Neuronal stem cell (in vitro differentiated cells): ENCODE measurements around the gene CDH15.

Source experiments
- DNase-seq: peaks from one replicate; pipeline ENCODE4 v3.0.0-alpha.2; 2013; ENCODE audit warnings: low spot score
- H2AFZ ChIP-seq: one replicate; pipeline ENCODE4 v1.6.1; 2013; ENCODE audit warnings: mild to moderate bottlenecking, low read length, inconsistent platforms
- H2AK5ac ChIP-seq: 2 replicates; pipeline ENCODE4 v1.6.1; 2013; ENCODE audit warnings: low read depth, mild to moderate bottlenecking, inconsistent platforms, low read length, moderate library complexity, mixed read lengths
- H2BK120ac ChIP-seq: 2 replicates; pipeline ENCODE4 v1.6.1; 2013; ENCODE audit warnings: low read depth, mild to moderate bottlenecking, inconsistent platforms, low read length, moderate library complexity, mixed read lengths
- H2BK12ac ChIP-seq: one replicate; pipeline ENCODE4 v1.6.1; 2013; ENCODE audit warnings: low read length, inconsistent platforms
- H2BK15ac ChIP-seq: 2 replicates; pipeline ENCODE4 v1.6.1; 2013; ENCODE audit warnings: mild to moderate bottlenecking, low read length, inconsistent platforms, mixed read lengths
- H2BK5ac ChIP-seq: one replicate; pipeline ENCODE4 v1.6.1; 2013; ENCODE audit warnings: inconsistent platforms, mild to moderate bottlenecking, low read length, moderate library complexity
- H3K14ac ChIP-seq: one replicate; pipeline ENCODE4 v1.6.1; 2013; ENCODE audit warnings: low read length, inconsistent platforms
- H3K18ac ChIP-seq: 2 replicates; pipeline ENCODE4 v1.6.1; 2013; ENCODE audit warnings: low read length, inconsistent platforms
- H3K23ac ChIP-seq: 2 replicates; pipeline ENCODE4 v1.6.1; 2013; ENCODE audit warnings: low read depth, mild to moderate bottlenecking, mixed read lengths, low read length, inconsistent platforms; ENCODE audit not compliant: poor library complexity
- H3K27ac ChIP-seq: replicated peaks from 3 replicates; pipeline ENCODE4 v1.5.1; 2013; ENCODE audit warnings: low read length, inconsistent platforms
- H3K27me3 ChIP-seq, 3 experiments: 2 replicates each; pipeline ENCODE4 v1.6.1; 2013; ENCODE audit warnings: low read length in 3 of 3, mild to moderate bottlenecking in 2 of 3, inconsistent platforms in 1 of 3, low read depth in 1 of 3, mixed read lengths in 1 of 3, moderate library complexity in 1 of 3; ENCODE audit not compliant: control insufficient read depth in 3 of 3, insufficient read depth in 3 of 3
- H3K36me3 ChIP-seq, 2 donors: replicated peaks in 1 of 2; 2 replicates each; pipeline ENCODE4 v1.6.1; 2013; ENCODE audit warnings: low read length in 2 of 2; ENCODE audit not compliant: control insufficient read depth in 2 of 2, insufficient read depth in 2 of 2
- H3K4ac ChIP-seq: 2 replicates; pipeline ENCODE4 v1.6.1; 2013; ENCODE audit warnings: inconsistent platforms, mild to moderate bottlenecking, low read length, moderate library complexity
- H3K4me1 ChIP-seq, 2 donors: 1 replicate in 1 of 2; 2 replicates in 1 of 2; pipeline ENCODE4 v1.6.1; 2013; ENCODE audit warnings: low read length in 2 of 2, low read depth in 1 of 2; ENCODE audit not compliant: control insufficient read depth in 2 of 2, insufficient read depth in 1 of 2
- H3K4me2 ChIP-seq: one replicate; pipeline ENCODE4 v1.6.1; 2013; ENCODE audit warnings: mild to moderate bottlenecking, low read length, inconsistent platforms; ENCODE audit not compliant: insufficient read depth, poor library complexity, severe bottlenecking
- H3K4me3 ChIP-seq, 2 donors: 2 replicates each; pipeline ENCODE4 v1.5.1; 2013; ENCODE audit warnings: low read length in 2 of 2, mild to moderate bottlenecking in 2 of 2, inconsistent platforms in 1 of 2, moderate library complexity in 1 of 2
- H3K79me1 ChIP-seq: one replicate; pipeline ENCODE4 v1.6.1; 2013; ENCODE audit warnings: low read depth, mild to moderate bottlenecking, inconsistent platforms, low read length, moderate library complexity
- H3K9ac ChIP-seq: one replicate; pipeline ENCODE4 v1.6.1; 2013; ENCODE audit warnings: mild to moderate bottlenecking, low read depth, low read length, inconsistent platforms; ENCODE audit not compliant: poor library complexity
- H3K9me3 ChIP-seq, 2 donors: replicated peaks in 1 of 2; 2 replicates each; pipeline versions ENCODE3 to v1.6.1; 2013; ENCODE audit warnings: low read length in 2 of 2, mild to moderate bottlenecking in 2 of 2, inconsistent platforms in 1 of 2, low read depth in 1 of 2, mixed read lengths in 1 of 2, moderate library complexity in 1 of 2; ENCODE audit not compliant: control insufficient read depth in 2 of 2, insufficient read depth in 1 of 2
- H4K8ac ChIP-seq: one replicate; pipeline ENCODE4 v1.6.1; 2013; ENCODE audit warnings: low read depth, mild to moderate bottlenecking, inconsistent platforms, low read length, moderate library complexity
- H4K91ac ChIP-seq: one replicate; pipeline ENCODE4 v1.6.1; 2013; ENCODE audit warnings: low read length, low read depth, mild to moderate bottlenecking, inconsistent platforms; ENCODE audit not compliant: poor library complexity
- WGBS, 2 donors: extraction: QIAGEN DNeasy Blood & Tissue Kit; methylation state at CpG; one replicate each; pipeline ENCODE4 v1.1.7; 2013; ENCODE audit warnings: missing lambda C conversion rate in 2 of 2, mixed read lengths in 1 of 2; ENCODE audit not compliant: insufficient read length in 2 of 2, insufficient replicate concordance in 1 of 2; ENCODE audit errors: extremely low coverage in 2 of 2; 5-methylcytosine and 5-hydroxymethylcytosine counted together

CDH15 gene

GRCh38 chr16:89183463-89183862 is 11.9 kb downstream of the CDH15 start:
- Histone ChIP-seq H2AK5ac (no peak overlapping the region), H3K27ac (no peak overlapping the region), H3K18ac (no peak overlapping the region), H2BK15ac (no peak overlapping the region), H3K27me3 (peaks cover 0 to 18% (median 5%) of the 10 kb centered on the region in 3 experiments), H2BK12ac (no peak overlapping the region), H3K4me1 (no peaks in the 10 kb centered on the region), H3K4me2 (no peak overlapping the region), H4K91ac (no peak overlapping the region), H3K9ac (no peak overlapping the region), H3K14ac (no peak overlapping the region), H3K4ac (no peak overlapping the region), H3K79me1 (no peaks in the 10 kb centered on the region), H2BK120ac (no peak overlapping the region), H2AFZ (no peak overlapping the region), H3K36me3 (no peaks in the 10 kb centered on the region), H4K8ac (no peak overlapping the region), H3K23ac (peak overlapping the region; percentile 55), H3K9me3 (no peaks in the 10 kb centered on the region), H2BK5ac (no peak overlapping the region), H3K4me3 (no peak overlapping the region)
- DNase-seq, result no peak
- no CpG with 5 or more reads among the region's 13 CpGs for WGBS, 2 donors

- Histone ChIP-seq H3K27me3 (peaks cover 0 to 12% (median 5%) of the 10 kb centered on the region in 3 experiments), H2AFZ (no peak overlapping the region), H2BK120ac (no peak overlapping the region), H3K9ac (no peak overlapping the region), H3K36me3 (no peaks in the 10 kb centered on the region), H4K8ac (no peak overlapping the region), H2AK5ac (peak overlapping the region; percentile 70), H3K79me1 (no peaks in the 10 kb centered on the region), H3K18ac (no peak overlapping the region), H3K4ac (no peak overlapping the region), H3K4me3 (no peak overlapping the region), H3K23ac (peak overlapping the region; percentile 97), H2BK12ac (peak overlapping the region; percentile 41), H3K14ac (peak overlapping the region; percentile 89), H3K27ac (no peak overlapping the region), H3K9me3 (no peaks in the 10 kb centered on the region), H3K4me2 (no peak overlapping the region), H2BK5ac (no peak overlapping the region), H3K4me1 (no peaks in the 10 kb centered on the region), H4K91ac (peak overlapping the region; percentile 97), H2BK15ac (no peak overlapping the region)
- DNase-seq, result no peak
- WGBS, 2 donors, result no CpG with 5 or more reads among the region's 26 CpGs
Observed at GRCh38 chr16:89183975-89184676, 12.6 kb downstream of the CDH15 start.

GRCh38 chr16:89184677-89184932 is 13.1 kb downstream of the CDH15 start:
- Histone ChIP-seq H2AFZ (no peak overlapping the region), H3K9ac (peak overlapping the region; percentile 21), H3K4me1 (no peaks in the 10 kb centered on the region), H3K27me3 (peaks cover 0 to 12% (median 6%) of the 10 kb centered on the region in 3 experiments), H3K23ac (peak overlapping the region; percentile 97), H2BK15ac (no peak overlapping the region), H3K79me1 (no peaks in the 10 kb centered on the region), H3K4ac (no peak overlapping the region), H2AK5ac (peak overlapping the region; percentile 63), H3K14ac (peak overlapping the region; percentile 89), H2BK5ac (no peak overlapping the region), H3K36me3 (no peaks in the 10 kb centered on the region), H3K18ac (peak overlapping the region; percentile 64), H2BK12ac (no peak overlapping the region), H3K4me3 (no peak overlapping the region), H3K4me2 (no peak overlapping the region), H3K9me3 (no peaks in the 10 kb centered on the region), H4K91ac (peak overlapping the region; percentile 97), H3K27ac (no peak overlapping the region), H2BK120ac (no peak overlapping the region), H4K8ac (peak overlapping the region; percentile 3)
- DNase-seq, result no peak
- no CpG with 5 or more reads among the region's 9 CpGs for WGBS, 2 donors

GRCh38 chr16:89184933-89185794 is 13.6 kb downstream of the CDH15 start:
- no peak overlapping the region for H3K4ac ChIP-seq
- no peak overlapping the region for H3K4me3 ChIP-seq
- H2BK5ac ChIP-seq, result no peak overlapping the region
- H3K18ac ChIP-seq, result peak overlapping the region; percentile 76
- H2AFZ ChIP-seq, result no peak overlapping the region
- peak overlapping the region; percentile 21 for H3K9ac ChIP-seq
- H3K23ac ChIP-seq, result peak overlapping the region; percentile 97
- no peaks in the 10 kb centered on the region for H3K4me1 ChIP-seq
- H3K36me3 ChIP-seq, result no peaks in the 10 kb centered on the region
- H2BK120ac ChIP-seq, result no peak overlapping the region
- no peak overlapping the region for H3K27ac ChIP-seq
- H3K4me2 ChIP-seq, result no peak overlapping the region
- DNase-seq, result no peak
- no CpG with 5 or more reads among the region's 48 CpGs for WGBS, 2 donors
- H2BK12ac ChIP-seq, result no peak overlapping the region
- peak overlapping the region; percentile 97 for H4K91ac ChIP-seq
- H2AK5ac ChIP-seq, result peak overlapping the region; percentile 63
- peaks cover 0 to 11% (median 6%) of the 10 kb centered on the region in 3 experiments for H3K27me3 ChIP-seq
- peak overlapping the region; percentile 89 for H3K14ac ChIP-seq
- H2BK15ac ChIP-seq, result no peak overlapping the region
- H4K8ac ChIP-seq, result peak overlapping the region; percentile 3
- no peaks in the 10 kb centered on the region for H3K9me3 ChIP-seq
- H3K79me1 ChIP-seq, result no peaks in the 10 kb centered on the region
